Lung (tissue), 12 donors: Measurements from ENCODE around the gene GAMT. TPM values are rescaled to one million over a fixed set of nuclear protein-coding genes. Genes with fewer than 3 reads are reported as not detected.

Experiments
- ATAC-seq: fragments of 200-7000 bp; cut with Tn5 transposase; one replicate; pipeline ENCODE4 v1.9.1; 2020; ENCODE audit warnings: moderate number of reproducible peaks; ENCODE audit not compliant: insufficient read depth, low FRiP score
- DNase-seq, 3 donors: peaks; one replicate each; pipeline ENCODE4 v3.0.0-alpha.2; 2013 to 2017
- H3K27ac ChIP-seq, 2 donors: one replicate each; pipeline ENCODE4 v1.5.1; 2013; ENCODE audit warnings: mild to moderate bottlenecking in 2 of 2, moderate library complexity in 2 of 2, control low read depth in 1 of 2, inconsistent platforms in 1 of 2, low read depth in 1 of 2, low read length in 1 of 2
- H3K27me3 ChIP-seq, 3 donors: one replicate each; pipeline ENCODE4 v1.5.1; 2013; ENCODE audit warnings: low read length in 2 of 3; ENCODE audit not compliant: control insufficient read depth in 3 of 3, insufficient read depth in 3 of 3
- H3K36me3 ChIP-seq, 4 donors: one replicate each; pipeline ENCODE4 v1.5.1; 2013; ENCODE audit warnings: low read length in 4 of 4, mild to moderate bottlenecking in 1 of 4, moderate library complexity in 1 of 4; ENCODE audit not compliant: control insufficient read depth in 4 of 4, insufficient read depth in 4 of 4
- H3K4me1 ChIP-seq, 5 donors: one replicate each; pipeline ENCODE4 v1.5.1; 2013; ENCODE audit warnings: low read length in 5 of 5, mild to moderate bottlenecking in 2 of 5, moderate library complexity in 1 of 5; ENCODE audit not compliant: control insufficient read depth in 5 of 5, insufficient read depth in 5 of 5
- H3K4me3 ChIP-seq: one replicate; pipeline ENCODE4 v1.5.1; 2013; ENCODE audit warnings: mild to moderate bottlenecking, control low read depth, moderate library complexity
- H3K9ac ChIP-seq, 2 donors: one replicate each; pipeline ENCODE4 v1.5.1; 2013; ENCODE audit warnings: low read length in 2 of 2, control low read depth in 1 of 2; ENCODE audit not compliant: insufficient read depth in 1 of 2
- H3K9me3 ChIP-seq, 4 donors: one replicate each; pipeline ENCODE4 v1.5.1; 2013; ENCODE audit warnings: low read length in 3 of 4, mild to moderate bottlenecking in 1 of 4, moderate library complexity in 1 of 4; ENCODE audit not compliant: control insufficient read depth in 4 of 4, insufficient read depth in 3 of 4
- WGBS, 2 donors: extraction: QIAGEN DNeasy Blood & Tissue Kit; methylation state at CpG; one replicate each; pipeline ENCODE4 v1.1.7; 2013; 5-methylcytosine and 5-hydroxymethylcytosine counted together
- polyA plus RNA-seq, 2 donors: library from polyadenylated mRNA; stranded (reverse); fragments of 200-250 nt; gene quantifications; one replicate each; pipeline ENCODE4 v1.2.1, GENCODE V29; 2013
- total RNA-seq, 2 donors: library from RNA; depleted of rRNA in 1 of 2; stranded (reverse); fragments of >200 nt in 1 of 2; gene quantifications; one replicate each; pipeline ENCODE4 v1.2.1, GENCODE V29; 2014 to 2021
- TF ChIP-seq, protein P1 (sequence below): IDR thresholded peaks from 2 replicates; pipeline ENCODE4 v1.5.1; 2012; ENCODE audit warnings: mild to moderate bottlenecking; ENCODE audit errors: control extremely low read depth, extremely low read depth
- donor health status: control.
- donor health status: control.
- donor health status: Bipolar disorder and iron deficiency.
- donor health status: healthy.
- donor health status: DM: yes; HTN: yes; CAD: no.

The GAMT gene
- total and polyA plus RNA-seq, 4 donors = 2.9 to 8.6 (median 7.3) TPM

DNA sequence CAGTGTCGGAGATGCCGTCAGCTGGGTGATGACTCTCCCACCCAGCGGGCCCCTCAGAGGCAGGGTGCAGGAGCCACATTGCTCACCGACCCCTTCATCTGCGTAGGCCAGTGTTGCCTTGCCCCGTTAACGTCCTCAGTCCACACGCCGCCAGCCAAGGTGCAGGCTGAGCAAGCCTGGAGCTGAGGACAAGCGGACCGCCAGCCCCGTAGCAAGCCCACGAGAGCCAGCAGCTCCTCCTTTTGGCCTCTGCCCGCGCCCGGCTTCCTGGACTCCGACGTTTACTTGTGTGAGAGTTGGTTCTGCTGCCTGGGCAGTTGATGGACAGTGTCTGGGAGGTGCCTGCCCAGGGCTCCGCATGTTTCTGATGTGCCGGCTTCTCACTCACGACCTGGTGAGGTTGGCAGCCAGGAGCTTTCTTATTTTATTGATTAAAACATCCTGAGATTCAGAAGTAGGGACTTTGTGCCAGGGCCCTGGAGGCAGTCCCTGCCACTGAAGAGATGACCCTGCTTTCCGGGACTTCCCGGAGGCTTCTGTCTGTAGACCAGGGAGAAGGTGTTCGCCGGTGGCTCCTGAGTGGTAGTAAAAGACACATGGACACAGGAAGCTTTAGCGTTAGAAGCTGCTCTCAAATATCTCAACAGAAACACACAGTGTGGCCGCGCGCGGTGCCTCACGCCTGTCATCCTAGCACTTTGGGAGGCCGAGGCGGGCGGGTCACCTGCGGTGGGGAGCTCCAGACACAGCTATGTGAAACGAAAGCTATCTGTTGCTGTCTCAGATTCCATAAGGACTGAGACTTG is 11.9 kb upstream of the GAMT start:
- Histone ChIP-seq H3K4me3 (no peak overlapping the region), H3K9ac (no peak overlapping the region), H3K27ac (no peak overlapping the region), H3K4me1 (peaks cover 16 to 63% (median 41%) of the 10 kb centered on the region in 5 donors), H3K27me3 (no peaks in the 10 kb centered on the region), H3K9me3 (no peaks in the 10 kb centered on the region), H3K36me3 (peaks cover 0 to 21% (median 4%) of the 10 kb centered on the region in 4 donors)
- no peak for ATAC-seq
- DNase-seq = no peak
- 79 to 86% methylated on average over 36 of the region's 36 CpGs for WGBS, 2 donors
- TF ChIP-seq, protein P1, sequence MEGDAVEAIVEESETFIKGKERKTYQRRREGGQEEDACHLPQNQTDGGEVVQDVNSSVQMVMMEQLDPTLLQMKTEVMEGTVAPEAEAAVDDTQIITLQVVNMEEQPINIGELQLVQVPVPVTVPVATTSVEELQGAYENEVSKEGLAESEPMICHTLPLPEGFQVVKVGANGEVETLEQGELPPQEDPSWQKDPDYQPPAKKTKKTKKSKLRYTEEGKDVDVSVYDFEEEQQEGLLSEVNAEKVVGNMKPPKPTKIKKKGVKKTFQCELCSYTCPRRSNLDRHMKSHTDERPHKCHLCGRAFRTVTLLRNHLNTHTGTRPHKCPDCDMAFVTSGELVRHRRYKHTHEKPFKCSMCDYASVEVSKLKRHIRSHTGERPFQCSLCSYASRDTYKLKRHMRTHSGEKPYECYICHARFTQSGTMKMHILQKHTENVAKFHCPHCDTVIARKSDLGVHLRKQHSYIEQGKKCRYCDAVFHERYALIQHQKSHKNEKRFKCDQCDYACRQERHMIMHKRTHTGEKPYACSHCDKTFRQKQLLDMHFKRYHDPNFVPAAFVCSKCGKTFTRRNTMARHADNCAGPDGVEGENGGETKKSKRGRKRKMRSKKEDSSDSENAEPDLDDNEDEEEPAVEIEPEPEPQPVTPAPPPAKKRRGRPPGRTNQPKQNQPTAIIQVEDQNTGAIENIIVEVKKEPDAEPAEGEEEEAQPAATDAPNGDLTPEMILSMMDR = no peak

DNA sequence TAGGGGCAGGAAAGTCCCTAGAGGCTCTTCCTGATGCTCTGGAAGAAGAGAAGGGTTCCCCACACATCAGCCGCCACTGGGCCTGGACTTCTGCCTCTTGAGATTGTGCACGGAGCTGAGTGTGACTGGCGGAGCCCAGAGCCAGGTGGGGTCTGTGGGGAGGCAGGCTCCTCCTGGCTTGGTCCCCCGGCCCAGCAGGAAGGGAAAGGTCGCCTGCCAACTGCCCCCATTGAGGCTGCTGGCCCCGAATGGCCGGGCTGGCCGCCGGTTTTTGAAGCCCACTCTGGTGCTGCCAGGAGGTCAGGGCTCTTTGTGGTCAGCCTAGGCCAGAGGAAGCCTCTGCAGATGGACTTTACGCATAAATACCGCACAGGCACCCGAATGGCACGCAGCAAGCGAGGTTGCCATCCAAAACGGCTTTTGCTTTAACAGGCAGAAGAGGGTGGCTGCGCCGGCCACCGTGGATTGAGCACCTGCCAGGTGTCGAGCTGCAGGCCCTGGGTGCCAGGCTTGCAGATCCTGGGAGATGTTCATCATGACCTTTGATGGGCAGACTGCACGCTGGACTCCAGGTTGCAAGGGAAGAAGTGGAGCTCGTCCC is 11.1 kb upstream of the GAMT start:
- Histone ChIP-seq H3K9me3 (no peaks in the 10 kb centered on the region), H3K27ac (peak overlapping the region in 1 of 2 donors; percentile 93), H3K4me3 (no peak overlapping the region), H3K4me1 (peaks cover 13 to 63% (median 38%) of the 10 kb centered on the region in 5 donors), H3K27me3 (no peaks in the 10 kb centered on the region), H3K36me3 (peaks cover 0 to 17% (median 4%) of the 10 kb centered on the region in 4 donors), H3K9ac (no peak overlapping the region)
- TF ChIP-seq, protein P1 = no peak
- no peak for ATAC-seq
- no peak for DNase-seq
- 75 to 85% methylated on average over 21 of the region's 21 CpGs for WGBS, 2 donors

DNA sequence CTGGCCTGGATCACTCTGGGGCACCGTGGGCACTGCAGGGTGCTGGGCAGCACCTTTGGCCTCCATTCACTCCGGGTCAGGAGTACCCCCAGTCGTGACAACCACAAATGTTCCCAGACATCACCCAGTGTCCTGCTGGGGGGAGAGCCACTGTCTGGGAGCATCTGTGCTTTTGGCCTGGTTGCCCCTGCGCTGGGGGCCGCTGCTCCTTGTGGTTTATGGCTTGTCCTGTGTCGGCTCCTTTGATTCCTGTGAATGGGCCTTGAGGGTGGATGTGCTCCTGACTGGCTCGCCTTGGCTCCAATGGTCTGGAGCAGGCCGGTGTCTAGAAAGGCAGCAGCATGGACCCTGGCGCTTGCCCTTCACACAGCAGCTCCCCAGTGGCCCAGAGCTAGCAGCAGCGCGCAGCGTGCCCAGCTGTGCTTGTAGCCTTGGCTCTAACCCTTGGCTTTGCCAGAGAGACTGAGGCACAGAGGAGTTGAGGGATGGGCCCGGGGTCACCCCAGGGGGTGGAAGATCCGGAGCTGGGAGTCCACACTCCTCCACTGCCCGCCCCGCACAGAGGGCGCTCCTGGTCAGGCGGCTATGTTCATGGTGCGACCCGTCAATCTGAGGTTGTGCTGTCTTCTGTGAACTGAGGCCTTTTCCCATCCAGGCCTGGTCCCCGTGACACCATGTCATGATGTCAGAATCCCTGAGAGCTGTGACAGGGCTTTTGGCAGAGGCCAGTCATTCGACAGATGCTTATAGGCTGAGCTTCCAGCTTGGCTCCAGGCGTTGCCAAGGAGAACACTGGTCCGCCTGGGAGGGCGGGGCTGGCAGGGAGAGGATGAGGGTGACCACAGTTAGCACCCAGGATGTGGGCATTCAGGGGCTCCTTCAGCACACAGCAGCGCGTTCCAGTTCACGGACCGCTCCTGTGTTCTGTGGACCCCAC is 10.2 kb upstream of the GAMT start:
- H3K36me3 ChIP-seq = peaks cover 0 to 16% (median 3%) of the 10 kb centered on the region in 4 donors
- H3K4me3 ChIP-seq = no peak overlapping the region
- no peaks in the 10 kb centered on the region for H3K9me3 ChIP-seq
- no peaks in the 10 kb centered on the region for H3K27me3 ChIP-seq
- ATAC-seq = no peak
- peak overlapping the region; percentile 75 to 93 for H3K27ac ChIP-seq
- DNase-seq = peak; percentile 47 to 50 (median 50)
- H3K4me1 ChIP-seq = peaks cover 10 to 58% (median 37%) of the 10 kb centered on the region in 5 donors
- 74 to 77% methylated on average over 28 to 29 of the region's 29 CpGs for WGBS, 2 donors
- TF ChIP-seq, protein P1 = no peak
- no peak overlapping the region for H3K9ac ChIP-seq
